ENCODE measurements around the gene TBC1D9. TPM values are rescaled to one million over a fixed set of nuclear protein-coding genes. Genes with fewer than 3 reads are reported as not detected.
A peak's percentile ranks its signal among the peaks of the same experiment; 100 is the strongest.

TBC1D9 gene
- total and polyA plus RNA-seq, 2 of the 13 experiments (the other 11 are each of a cell fraction or from before 2014, with no cell fraction given), result 11.9 to 12.2 TPM

- TF ChIP-seq ZXDC (CRISPR knock-in tag; IDR thresholded peaks at IDR 0.05) (no peak), CENPX (CRISPR knock-in tag; IDR thresholded peaks at IDR 0.05) (no peak), NFKB2 (CRISPR knock-in tag; IDR thresholded peaks at IDR 0.05; ENCODE audit: borderline replicate concordance) (peak; percentile 85; the same call in 1 of the 2 replicates), KDM3A (CRISPR knock-in tag; IDR thresholded peaks at IDR 0.05; ENCODE audit: low read depth) (peak; percentile 42; the same call in 1 of the 2 replicates), NFYC (CRISPR knock-in tag; IDR thresholded peaks at IDR 0.05) (no peak), TAF15 (IDR thresholded peaks at IDR 0.05; ENCODE audit: low read depth, low read length, poor library complexity, severe bottlenecking) (no peak), SMYD3 (CRISPR knock-in tag; IDR thresholded peaks at IDR 0.05) (no peak), RAD51 (IDR thresholded peaks at IDR 0.05; ENCODE audit: borderline replicate concordance) (no peak), JARID2 (CRISPR knock-in tag; IDR thresholded peaks at IDR 0.05; ENCODE audit: insufficient replicate concordance) (no peak), ZSCAN30 (CRISPR knock-in tag; IDR thresholded peaks at IDR 0.05) (no peak), RFX3 (CRISPR knock-in tag; IDR thresholded peaks at IDR 0.05) (no peak), SRY (CRISPR knock-in tag; IDR thresholded peaks at IDR 0.05) (peak; percentile 43; the same call in 1 of the 2 replicates), USF2 (IDR thresholded peaks at IDR 0.05; ENCODE audit: low read depth, low read length) (no peak), USF2 (CRISPR knock-in tag; IDR thresholded peaks at IDR 0.05; ENCODE audit: borderline replicate concordance) (no peak), ZNF333 (CRISPR knock-in tag; IDR thresholded peaks at IDR 0.05; ENCODE audit: borderline replicate concordance) (peak; percentile 51; the same call in 1 of the 2 replicates), ZNF792 (CRISPR knock-in tag; IDR thresholded peaks at IDR 0.05) (peak; percentile 51; the same call in 1 of the 2 replicates), TEAD3 (CRISPR knock-in tag; optimal IDR thresholded peaks at IDR 0.05; ENCODE audit: borderline replicate concordance) (peak; percentile 9), HOXA3 (CRISPR knock-in tag; IDR thresholded peaks at IDR 0.05) (peak; percentile 60; the same call in 1 of the 2 replicates)
- TF ChIP-seq, protein P1, sequence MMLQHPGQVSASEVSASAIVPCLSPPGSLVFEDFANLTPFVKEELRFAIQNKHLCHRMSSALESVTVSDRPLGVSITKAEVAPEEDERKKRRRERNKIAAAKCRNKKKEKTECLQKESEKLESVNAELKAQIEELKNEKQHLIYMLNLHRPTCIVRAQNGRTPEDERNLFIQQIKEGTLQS (CRISPR knock-in tag; IDR thresholded peaks at IDR 0.05), result 0 out of 2 replicates have a peak, but pooled peaks have one; percentile 9
- TF ChIP-seq, protein P2, sequence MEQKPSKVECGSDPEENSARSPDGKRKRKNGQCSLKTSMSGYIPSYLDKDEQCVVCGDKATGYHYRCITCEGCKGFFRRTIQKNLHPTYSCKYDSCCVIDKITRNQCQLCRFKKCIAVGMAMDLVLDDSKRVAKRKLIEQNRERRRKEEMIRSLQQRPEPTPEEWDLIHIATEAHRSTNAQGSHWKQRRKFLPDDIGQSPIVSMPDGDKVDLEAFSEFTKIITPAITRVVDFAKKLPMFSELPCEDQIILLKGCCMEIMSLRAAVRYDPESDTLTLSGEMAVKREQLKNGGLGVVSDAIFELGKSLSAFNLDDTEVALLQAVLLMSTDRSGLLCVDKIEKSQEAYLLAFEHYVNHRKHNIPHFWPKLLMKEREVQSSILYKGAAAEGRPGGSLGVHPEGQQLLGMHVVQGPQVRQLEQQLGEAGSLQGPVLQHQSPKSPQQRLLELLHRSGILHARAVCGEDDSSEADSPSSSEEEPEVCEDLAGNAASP (CRISPR knock-in tag; IDR thresholded peaks at IDR 0.05; ENCODE audit: borderline replicate concordance), result peak; percentile 15; the same call in 1 of the 2 replicates
- TF ChIP-seq, protein P3, sequence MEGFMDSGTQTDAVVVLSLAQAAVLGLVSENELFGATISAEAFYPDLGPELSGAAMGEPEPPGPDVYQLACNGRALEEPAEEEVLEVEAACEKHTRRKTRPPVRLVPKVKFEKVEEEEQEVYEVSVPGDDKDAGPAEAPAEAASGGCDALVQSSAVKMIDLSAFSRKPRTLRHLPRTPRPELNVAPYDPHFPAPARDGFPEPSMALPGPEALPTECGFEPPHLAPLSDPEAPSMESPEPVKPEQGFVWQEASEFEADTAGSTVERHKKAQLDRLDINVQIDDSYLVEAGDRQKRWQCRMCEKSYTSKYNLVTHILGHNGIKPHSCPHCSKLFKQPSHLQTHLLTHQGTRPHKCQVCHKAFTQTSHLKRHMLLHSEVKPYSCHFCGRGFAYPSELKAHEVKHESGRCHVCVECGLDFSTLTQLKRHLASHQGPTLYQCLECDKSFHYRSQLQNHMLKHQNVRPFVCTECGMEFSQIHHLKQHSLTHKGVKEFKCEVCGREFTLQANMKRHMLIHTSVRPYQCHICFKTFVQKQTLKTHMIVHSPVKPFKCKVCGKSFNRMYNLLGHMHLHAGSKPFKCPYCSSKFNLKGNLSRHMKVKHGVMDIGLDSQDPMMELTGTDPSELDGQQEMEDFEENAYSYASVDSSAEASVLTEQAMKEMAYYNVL (CRISPR knock-in tag; IDR thresholded peaks at IDR 0.05; ENCODE audit: borderline replicate concordance), result no peak
Measured at GRCh38 chr4:140756319-140757231, at the start of gene TBC1D9 (continued).

Data from HepG2 (cell line).